HG03095 (cell line): ENCODE measurements around the gene MDH1B.
"Not testable (repeated sequence)": the region's sequence is repeated elsewhere in the genome, so short reads cannot be mapped to it uniquely, and the experiment has no call there.

Experiments
- ATAC-seq: cut with Tn5 transposase; IDR thresholded peaks from one replicate; pipeline ENCODE4 v1.9.1; 2021; ENCODE audit warnings: moderate library complexity; ENCODE audit not compliant: unreplicated experiment

The MDH1B gene

DNA sequence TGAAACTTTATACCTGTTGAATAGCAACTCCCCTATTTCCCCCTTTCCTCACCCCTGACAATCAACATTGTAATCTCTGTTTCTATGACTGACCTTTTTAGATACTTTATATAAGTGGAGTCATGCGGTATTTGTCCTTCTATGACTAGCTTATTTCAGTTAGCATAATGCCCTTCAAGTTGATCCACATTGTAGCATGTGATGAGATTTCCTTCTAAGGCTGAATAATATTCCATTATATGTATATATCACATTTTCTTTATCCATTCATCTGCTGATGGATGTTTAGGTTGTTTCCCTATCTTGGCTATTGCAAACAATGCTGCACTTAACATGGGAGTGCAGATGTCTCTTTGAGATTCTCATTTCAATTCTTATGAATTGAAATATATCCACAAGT lies 9.7 kb upstream of the MDH1B start:
- no peak for ATAC-seq

- ATAC-seq: no peak
Measured at GRCh38 chr2:206766057-206766930, 1.2 kb upstream of the MDH1B start.

- peak; percentile 27 for ATAC-seq
Measured at GRCh38 chr2:206764673-206765241, 371 bp downstream of the MDH1B start.

DNA sequence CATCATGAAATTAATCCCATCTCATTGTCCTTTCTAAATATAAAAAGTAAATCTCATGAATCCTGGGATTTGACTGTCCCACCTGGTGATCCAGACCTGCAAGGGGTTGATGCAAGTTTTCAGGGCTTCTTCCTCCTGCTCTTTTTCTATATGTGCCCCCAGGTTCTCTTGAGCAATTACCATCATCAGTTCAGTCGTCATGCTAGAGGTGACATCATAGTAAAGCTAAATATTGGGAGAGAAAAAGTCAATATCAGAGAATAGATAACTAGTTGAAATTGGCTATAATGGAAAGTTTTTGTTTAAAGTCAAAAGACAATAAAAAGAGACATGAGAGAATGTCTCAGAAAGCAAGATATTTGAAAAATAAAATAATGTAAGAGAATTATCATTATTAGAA lies 8.3 kb downstream of the MDH1B start:
- ATAC-seq: no peak

DNA sequence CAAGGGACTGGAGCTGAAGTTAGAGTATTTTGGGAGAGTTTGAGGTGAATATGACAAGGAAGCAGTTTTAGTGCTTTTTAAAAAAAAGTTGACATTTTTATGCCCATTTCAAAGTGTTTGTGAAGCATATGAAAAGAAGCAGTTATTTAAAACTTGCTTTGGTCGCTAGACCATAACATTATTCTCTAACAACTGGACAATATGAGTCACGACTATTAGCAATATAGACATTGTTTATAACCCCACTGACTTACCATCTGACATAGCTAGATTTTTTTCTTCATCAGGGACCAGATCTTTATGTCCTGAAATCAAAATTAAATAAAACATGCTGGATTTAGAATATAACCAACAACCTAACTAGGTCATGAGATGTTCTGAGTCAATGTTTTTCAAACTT lies 24.3 kb downstream of the MDH1B start:
- no peak for ATAC-seq

DNA sequence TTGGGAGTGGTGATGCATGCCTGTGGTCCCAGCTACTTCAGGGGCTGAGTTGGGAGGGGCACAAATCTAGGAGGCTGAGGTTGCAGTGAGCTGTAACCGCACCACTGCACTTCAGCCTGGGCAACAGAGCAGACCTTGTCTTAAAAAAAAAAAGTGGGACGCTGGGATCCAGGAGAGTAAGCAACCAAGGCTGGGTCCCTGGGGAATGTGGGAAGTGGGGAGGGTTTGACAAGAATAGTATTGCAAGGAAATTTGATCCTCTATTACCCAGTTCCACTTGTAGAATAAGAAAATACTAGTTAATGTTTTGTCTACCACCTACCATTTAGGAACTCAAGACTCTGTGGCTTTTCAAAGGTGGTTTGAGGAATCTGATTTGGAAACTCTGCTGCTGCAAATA lies 25.9 kb downstream of the MDH1B start:
- no peak for ATAC-seq

DNA sequence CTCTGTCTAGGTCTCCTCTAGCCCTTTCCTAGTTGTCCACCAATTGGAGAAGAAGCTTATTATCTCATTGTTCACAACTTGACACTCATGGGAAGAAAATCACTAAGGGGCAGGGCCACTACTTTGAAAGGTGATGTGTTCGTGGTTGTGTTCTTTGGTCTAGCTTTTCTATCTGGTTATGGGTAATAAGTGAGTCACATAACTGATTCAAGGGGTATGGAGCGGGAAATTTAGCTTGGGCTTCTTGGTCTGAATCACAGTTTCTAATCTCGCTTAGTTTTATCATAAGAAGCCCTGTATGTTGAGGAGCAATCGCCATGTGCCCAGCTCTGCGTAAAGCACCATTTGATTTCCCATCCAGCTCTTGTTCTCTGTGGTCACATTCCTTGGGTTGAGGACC lies 28.2 kb downstream of the MDH1B start:
- ATAC-seq: no peak

DNA sequence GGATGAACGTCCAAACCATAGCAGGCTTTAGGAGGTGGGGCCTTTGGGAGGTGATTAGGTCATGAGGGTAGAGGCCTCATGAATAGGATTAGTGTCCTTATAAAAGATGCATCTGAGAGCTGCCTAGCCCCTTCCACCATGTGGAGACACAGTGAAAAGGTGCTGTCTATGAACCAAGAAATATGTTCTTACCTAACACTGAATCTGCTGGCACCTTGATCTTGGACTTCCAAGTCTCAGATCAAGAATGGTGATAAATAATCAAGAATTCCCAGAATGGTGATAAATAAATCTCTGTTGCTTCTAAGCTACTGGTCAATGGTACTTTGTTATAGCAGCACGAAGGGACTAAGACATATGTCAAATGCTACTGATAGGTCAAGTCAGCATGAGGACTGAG lies 31.8 kb downstream of the MDH1B start:
- ATAC-seq: no peak

DNA sequence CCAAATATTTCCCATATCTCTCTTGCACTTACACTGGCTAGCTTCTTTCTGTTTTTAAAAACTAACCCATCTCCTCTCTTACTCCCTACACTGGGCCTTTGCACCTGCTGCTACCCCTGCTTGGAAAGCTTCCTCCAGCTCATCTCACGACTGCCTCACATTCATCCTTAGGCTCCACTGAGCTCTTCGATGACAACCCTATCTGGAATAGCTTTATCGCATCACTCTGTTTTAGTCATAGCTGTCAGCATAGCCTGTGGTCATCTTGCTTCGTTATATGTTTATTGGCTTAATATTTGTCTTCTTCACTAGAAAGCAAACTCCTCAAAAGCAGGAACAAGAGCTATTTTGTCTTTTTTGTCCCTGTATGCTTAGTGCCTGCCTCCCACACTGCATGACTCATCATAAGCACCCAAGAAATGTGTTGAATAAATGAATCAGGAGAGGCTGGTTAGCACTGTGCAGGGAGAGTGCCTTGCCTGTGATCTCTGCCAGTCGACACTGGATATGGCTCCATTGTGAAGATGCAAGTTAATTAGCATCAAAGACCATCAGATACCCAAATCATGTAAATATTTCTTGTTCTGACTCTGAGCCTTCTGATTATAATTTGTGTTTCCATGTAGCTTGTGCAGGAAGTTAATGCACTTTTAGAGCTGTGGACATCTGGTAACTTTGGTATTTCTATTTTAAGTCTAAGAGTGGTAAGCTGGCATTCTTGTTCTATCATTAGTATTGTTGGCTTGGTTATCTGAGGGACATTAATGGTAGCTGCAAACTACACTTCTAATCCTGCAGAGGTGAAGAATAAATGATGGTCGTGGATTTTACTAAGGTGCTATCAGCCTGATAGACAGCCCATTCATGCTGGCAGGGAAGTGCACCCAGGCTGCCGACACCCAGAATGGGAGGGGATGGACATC lies 36.6 kb downstream of the MDH1B start:
- ATAC-seq: no peak

GRCh38 chr2:206727287-206727686 lies 37.8 kb downstream of the MDH1B start:
- no peak for ATAC-seq

GRCh38 chr2:206723288-206723687 lies 41.8 kb downstream of the MDH1B start:
- ATAC-seq: no peak

- ATAC-seq: peak; percentile 91
Measured at GRCh38 chr2:206721256-206721920, 43.7 kb downstream of the MDH1B start.

GRCh38 chr2:206718296-206718695 lies 46.8 kb downstream of the MDH1B start, which contains the start of gene DYTN:
TSS of gene DYTN (minus strand) at chr2:206718396. CDS start at chr2:206718279, 117 bp downstream.
- peak; percentile 32 for ATAC-seq

DNA sequence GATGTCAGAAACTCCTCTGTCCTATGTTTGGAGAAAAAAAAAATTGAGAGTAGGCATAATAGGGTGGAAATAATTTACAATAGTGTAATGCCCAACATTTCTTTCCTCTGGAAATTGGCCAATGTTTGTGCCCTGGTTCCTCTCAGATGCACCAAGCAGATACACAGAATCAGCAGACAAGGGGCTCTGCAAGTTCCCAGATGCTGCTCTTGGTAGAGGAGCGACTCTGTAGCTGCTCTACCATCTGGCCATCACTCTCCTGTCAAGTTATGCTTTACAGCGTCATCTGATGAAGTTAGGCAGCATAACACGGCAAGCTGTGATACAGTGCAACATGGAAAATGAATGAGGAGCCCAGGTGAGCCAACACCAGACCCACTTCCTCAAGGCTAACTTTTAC lies 48.5 kb downstream of the MDH1B start:
- ATAC-seq: no peak

DNA sequence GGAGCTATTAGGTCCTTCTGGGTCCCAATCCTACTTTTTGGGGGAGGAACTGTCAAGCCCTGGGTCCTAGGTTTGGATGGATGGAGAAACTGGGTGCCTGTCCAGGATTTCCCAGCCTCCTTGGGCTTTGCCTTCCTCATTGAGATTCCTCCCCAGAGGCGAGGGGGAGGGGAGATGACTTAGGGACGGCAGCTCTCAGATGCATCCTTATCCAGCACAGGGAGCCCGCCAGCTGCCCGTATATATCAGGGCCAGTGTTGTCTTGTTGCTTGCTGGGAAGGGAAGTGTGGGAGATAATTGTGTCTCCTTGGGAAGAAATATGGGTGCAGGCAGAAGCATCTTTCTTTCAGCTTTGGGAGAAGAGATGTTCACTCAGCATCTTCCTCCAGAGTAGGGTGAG lies 49.9 kb downstream of the MDH1B start:
- not testable (repeated sequence) for ATAC-seq

GRCh38 chr2:206713746-206714145 lies 51.4 kb downstream of the MDH1B start:
- ATAC-seq: peak; percentile 58

DNA sequence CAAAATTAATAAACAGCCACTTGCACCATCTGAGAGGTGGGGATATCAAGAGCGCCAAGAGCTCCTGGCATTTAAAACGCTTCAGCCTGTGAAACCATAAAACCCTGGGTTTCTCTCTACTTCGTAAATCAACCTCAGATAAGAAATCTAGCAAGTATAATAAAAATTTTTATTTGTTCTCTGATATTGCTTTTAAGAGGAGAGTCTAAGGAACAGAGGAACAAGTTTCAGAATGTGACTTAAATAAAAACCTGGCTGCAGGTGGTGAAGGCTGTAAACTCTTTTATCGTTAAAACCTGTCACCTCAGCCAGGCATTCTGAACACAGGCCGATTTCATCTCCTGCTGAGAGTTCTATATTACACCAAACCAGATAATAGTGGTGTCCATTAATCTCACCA lies 56.8 kb downstream of the MDH1B start:
- no peak for ATAC-seq

DNA sequence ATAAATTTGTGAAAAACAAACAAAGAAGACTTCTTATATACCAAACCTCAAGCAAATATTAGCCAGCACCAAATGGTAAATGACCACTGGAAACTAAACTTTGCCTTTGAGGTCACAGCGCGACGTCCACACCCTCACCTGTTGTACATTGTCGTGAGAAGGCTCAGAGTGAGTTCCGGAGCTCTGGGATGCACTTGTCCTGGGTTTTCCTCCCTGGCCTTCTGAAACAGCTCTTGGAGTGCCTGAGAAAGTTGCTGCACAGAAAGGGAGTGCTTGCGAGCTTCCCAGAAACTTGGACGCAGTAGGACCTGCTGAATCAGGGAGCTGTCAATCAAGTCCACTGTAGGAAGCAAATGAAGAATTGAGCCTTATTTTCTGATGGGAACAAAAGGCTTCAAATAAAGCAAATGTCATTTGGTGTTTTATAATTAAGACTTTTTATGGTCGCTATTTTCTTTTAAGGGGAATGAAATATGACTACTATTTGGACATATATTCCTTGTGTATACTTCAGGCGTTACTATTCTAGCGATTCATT lies 57.9 kb downstream of the MDH1B start:
- no peak for ATAC-seq

GRCh38 chr2:206701952-206702605 lies 63.0 kb downstream of the MDH1B start:
- ATAC-seq: no peak

- no peak for ATAC-seq
Measured at GRCh38 chr2:206700156-206700555, 65.0 kb downstream of the MDH1B start.
